ENCODE data around the gene C4orf54. TPM values are rescaled to one million over a fixed set of nuclear protein-coding genes. Genes with fewer than 3 reads are reported as not detected.

C4orf54 gene
- total RNA-seq, 2 experiments from 2014 or later, result not detected

GRCh38 chr4:99679204-99679603, 21.6 kb upstream of the C4orf54 start:
- intact Hi-C loops (cut with micrococcal nuclease), result no loop called here
- DNase-seq (no peak), ATAC-seq (no peak)
- no peak for TF ChIP-seq CTCF (IDR thresholded peaks at IDR 0.05)
- CTCF ChIA-PET, result no interaction called here
- Mint-ChIP-seq H3K4me1 (ENCODE audit: low read depth) (no peaks in the 10 kb centered on the region), H3K36me3 (ENCODE audit: low read depth) (no peaks in the 10 kb centered on the region), H3K4me3 (no peak overlapping the region), H3K9me3 (no peaks in the 10 kb centered on the region), H3K27me3 (peaks cover 7% of the 10 kb centered on the region), H3K27ac (no peak overlapping the region)
- POLR2A ChIA-PET, result no interaction called here

- Mint-ChIP-seq H3K27ac (no peak overlapping the region), H3K4me1 (ENCODE audit: low read depth) (no peaks in the 10 kb centered on the region), H3K27me3 (peaks cover 3% of the 10 kb centered on the region), H3K4me3 (no peak overlapping the region), H3K36me3 (ENCODE audit: low read depth) (no peaks in the 10 kb centered on the region), H3K9me3 (peaks cover 15% of the 10 kb centered on the region)
- CTCF ChIA-PET, result no interaction called here
- TF ChIP-seq CTCF (IDR thresholded peaks at IDR 0.05), result no peak
- ATAC-seq, result no peak
- no peak for DNase-seq
- POLR2A ChIA-PET, result no interaction called here
- intact Hi-C loops (cut with micrococcal nuclease), result no loop called here
These were observed 19.5 kb upstream of the C4orf54 start for GRCh38 chr4:99677161-99677560.

GRCh38 chr4:99670409-99671073, 12.9 kb upstream of the C4orf54 start:
- Mint-ChIP-seq H3K4me3 (no peak overlapping the region), H3K27ac (no peak overlapping the region), H3K36me3 (ENCODE audit: low read depth) (peaks cover 2% of the 10 kb centered on the region), H3K9me3 (peaks cover 18% of the 10 kb centered on the region), H3K4me1 (ENCODE audit: low read depth) (no peaks in the 10 kb centered on the region), H3K27me3 (peaks cover 4% of the 10 kb centered on the region)
- POLR2A ChIA-PET, result no interaction called here
- TF ChIP-seq CTCF (IDR thresholded peaks at IDR 0.05), result no peak
- DNase-seq (no peak), ATAC-seq (no peak)
- CTCF ChIA-PET, result interaction anchor here (0.6 kb wide), 1 partner anchor 10 kb away, joined by 3 read pairs; no protein-coding TSS in a partner anchor
- intact Hi-C loops (cut with micrococcal nuclease), result no loop called here

- Mint-ChIP-seq H3K27me3 (peaks cover 4% of the 10 kb centered on the region), H3K36me3 (ENCODE audit: low read depth) (peaks cover 2% of the 10 kb centered on the region), H3K9me3 (peaks cover 18% of the 10 kb centered on the region), H3K4me1 (ENCODE audit: low read depth) (no peaks in the 10 kb centered on the region), H3K27ac (no peak overlapping the region), H3K4me3 (no peak overlapping the region)
- no peak for TF ChIP-seq CTCF (IDR thresholded peaks at IDR 0.05)
- ChIA-PET POLR2A (no interaction called here), CTCF (no interaction called here)
- intact Hi-C loops (cut with micrococcal nuclease), result no loop called here
- ATAC-seq, result no peak
- DNase-seq, result no peak
These were observed 11.5 kb upstream of the C4orf54 start for GRCh38 chr4:99669084-99669483.

GRCh38 chr4:99668472-99668871, 10.8 kb upstream of the C4orf54 start:
- Mint-ChIP-seq H3K4me3 (no peak overlapping the region), H3K27me3 (peaks cover 5% of the 10 kb centered on the region), H3K4me1 (ENCODE audit: low read depth) (no peaks in the 10 kb centered on the region), H3K9me3 (peaks cover 15% of the 10 kb centered on the region), H3K27ac (no peak overlapping the region), H3K36me3 (ENCODE audit: low read depth) (peaks cover 2% of the 10 kb centered on the region)
- ChIA-PET CTCF (no interaction called here), POLR2A (no interaction called here)
- TF ChIP-seq CTCF (IDR thresholded peaks at IDR 0.05), result no peak
- intact Hi-C loops (cut with micrococcal nuclease), result no loop called here
- no peak for ATAC-seq
- DNase-seq, result no peak

All from activated CD8-positive, alpha-beta T cell treated with anti-CD3 and anti-CD28 coated beads for 36 hours (primary cell).